Activated CD4-positive, alpha-beta T cell treated with anti-CD3 and anti-CD28 coated beads, Interleukin-2, amount 10 ng/mL, durations not matched to agents 7 days and 5 days (primary cell): ENCODE results near the gene GPR141. TPM values are rescaled to one million over a fixed set of nuclear protein-coding genes. Genes with fewer than 3 reads are reported as not detected.

ENCODE experiments used
- CTCF ChIA-PET: fragments of 350-600 bp; sonication (Branson Sonifier 250); formaldehyde crosslinking; loops from one replicate; lab custom pipeline; 2021; ENCODE audit warnings: antibody characterized with exemption; lab: Charles Lee
- POLR2A ChIA-PET: fragments of 350-600 bp; sonication (Branson Sonifier 250); formaldehyde crosslinking; loops from one replicate; lab custom pipeline; 2021; ENCODE audit warnings: antibody characterized with exemption; lab: Charles Lee
- DNase-seq: peaks from one replicate; pipeline ENCODE4 v3.0.0-alpha.2; 2020
- H3K27ac Mint-ChIP-seq: one replicate; pipeline ENCODE4 v1.8.0; 2021; ENCODE audit warnings: mild to moderate bottlenecking, moderate library complexity, mixed read lengths
- H3K27me3 Mint-ChIP-seq: one replicate; pipeline ENCODE4 v1.8.0; 2021; ENCODE audit warnings: mixed read lengths
- H3K36me3 Mint-ChIP-seq: one replicate; pipeline ENCODE4 v1.8.0; 2021; ENCODE audit warnings: low read depth, mixed read lengths
- H3K4me1 Mint-ChIP-seq: one replicate; pipeline ENCODE4 v1.8.0; 2021; ENCODE audit warnings: mixed read lengths
- H3K4me3 Mint-ChIP-seq: one replicate; pipeline ENCODE4 v1.8.0; 2021; ENCODE audit warnings: mild to moderate bottlenecking, moderate library complexity, mixed read lengths
- H3K9me3 Mint-ChIP-seq: one replicate; pipeline ENCODE4 v1.8.0; 2021; ENCODE audit warnings: mixed read lengths
- total RNA-seq, 2 experiments: library from RNA; stranded (reverse); gene quantifications; one replicate each; pipeline ENCODE4 v1.2.3, GENCODE V29; 2021

Gene GPR141
- total RNA-seq, 2 experiments from 2014 or later: not detected

GRCh38 chr7:37756797-37757551 lies 73.4 kb downstream of the GPR141 start:
- ChIA-PET POLR2A (no interaction called here), CTCF (no interaction called here)
- H3K9me3 Mint-ChIP-seq: peaks cover 2% of the 10 kb centered on the region
- H3K27ac Mint-ChIP-seq: no peak overlapping the region
- peaks cover 2% of the 10 kb centered on the region for H3K4me1 Mint-ChIP-seq
- no peak overlapping the region for H3K4me3 Mint-ChIP-seq
- no peak for DNase-seq
- no peaks in the 10 kb centered on the region for H3K36me3 Mint-ChIP-seq
- H3K27me3 Mint-ChIP-seq: peaks cover 29% of the 10 kb centered on the region

- H3K9me3 Mint-ChIP-seq: peaks cover 2% of the 10 kb centered on the region
- no peaks in the 10 kb centered on the region for H3K36me3 Mint-ChIP-seq
- H3K4me1 Mint-ChIP-seq: peaks cover 2% of the 10 kb centered on the region
- peaks cover 33% of the 10 kb centered on the region for H3K27me3 Mint-ChIP-seq
- no peak for DNase-seq
- no peak overlapping the region for H3K4me3 Mint-ChIP-seq
- H3K27ac Mint-ChIP-seq: no peak overlapping the region
- ChIA-PET POLR2A (no interaction called here), CTCF (no interaction called here)
Observed at GRCh38 chr7:37757563-37757962, 74.0 kb downstream of the GPR141 start.

GRCh38 chr7:37758501-37759045 lies 75.0 kb downstream of the GPR141 start:
- Mint-ChIP-seq H3K27ac (no peak overlapping the region), H3K4me1 (peaks cover 2% of the 10 kb centered on the region), H3K36me3 (no peaks in the 10 kb centered on the region), H3K4me3 (no peak overlapping the region), H3K27me3 (peaks cover 28% of the 10 kb centered on the region), H3K9me3 (peaks cover 2% of the 10 kb centered on the region)
- ChIA-PET POLR2A (interaction anchor here (0.6 kb wide), 1 partner anchor 247 kb away, joined by 3 read pairs; no protein-coding TSS in a partner anchor), CTCF (interaction anchor here (0.6 kb wide), 1 partner anchor 93 kb away, joined by 3 read pairs; no protein-coding TSS in a partner anchor)
- DNase-seq: no peak

- Mint-ChIP-seq H3K36me3 (no peaks in the 10 kb centered on the region), H3K4me1 (peaks cover 2% of the 10 kb centered on the region), H3K4me3 (no peak overlapping the region), H3K9me3 (peaks cover 2% of the 10 kb centered on the region), H3K27ac (no peak overlapping the region), H3K27me3 (peaks cover 26% of the 10 kb centered on the region)
- ChIA-PET POLR2A (no interaction called here), CTCF (no interaction called here)
- DNase-seq: no peak
Observed at GRCh38 chr7:37759526-37759925, 76.0 kb downstream of the GPR141 start.

GRCh38 chr7:37765421-37765829 lies 81.9 kb downstream of the GPR141 start:
- Mint-ChIP-seq H3K4me1 (peaks cover 10% of the 10 kb centered on the region), H3K36me3 (no peaks in the 10 kb centered on the region), H3K4me3 (no peak overlapping the region), H3K27me3 (peaks cover 12% of the 10 kb centered on the region), H3K9me3 (no peaks in the 10 kb centered on the region), H3K27ac (no peak overlapping the region)
- POLR2A ChIA-PET: no interaction called here
- CTCF ChIA-PET: interaction anchor here (0.8 kb wide), 1 partner anchor 31 kb away, joined by 3 read pairs; no protein-coding TSS in a partner anchor
- no peak for DNase-seq

GRCh38 chr7:37765872-37766525 lies 82.4 kb downstream of the GPR141 start:
- Mint-ChIP-seq H3K27me3 (peaks cover 10% of the 10 kb centered on the region), H3K4me1 (peaks cover 10% of the 10 kb centered on the region), H3K36me3 (no peaks in the 10 kb centered on the region), H3K9me3 (no peaks in the 10 kb centered on the region), H3K4me3 (no peak overlapping the region), H3K27ac (no peak overlapping the region)
- ChIA-PET POLR2A (no interaction called here), CTCF (interaction anchor here (0.8 kb wide), 1 partner anchor 31 kb away, joined by 3 read pairs; no protein-coding TSS in a partner anchor)
- no peak for DNase-seq

GRCh38 chr7:37768611-37769010 lies 85.0 kb downstream of the GPR141 start:
- H3K27ac Mint-ChIP-seq: no peak overlapping the region
- POLR2A ChIA-PET: no interaction called here
- no peak overlapping the region for H3K4me3 Mint-ChIP-seq
- no peaks in the 10 kb centered on the region for H3K9me3 Mint-ChIP-seq
- no peak for DNase-seq
- no peaks in the 10 kb centered on the region for H3K36me3 Mint-ChIP-seq
- CTCF ChIA-PET: no interaction called here
- peaks cover 10% of the 10 kb centered on the region for H3K4me1 Mint-ChIP-seq
- H3K27me3 Mint-ChIP-seq: peaks cover 4% of the 10 kb centered on the region

GRCh38 chr7:37769291-37769690 lies 85.7 kb downstream of the GPR141 start:
- no peaks in the 10 kb centered on the region for H3K36me3 Mint-ChIP-seq
- peaks cover 10% of the 10 kb centered on the region for H3K4me1 Mint-ChIP-seq
- H3K27ac Mint-ChIP-seq: no peak overlapping the region
- peaks cover 4% of the 10 kb centered on the region for H3K27me3 Mint-ChIP-seq
- CTCF ChIA-PET: no interaction called here
- no peaks in the 10 kb centered on the region for H3K9me3 Mint-ChIP-seq
- POLR2A ChIA-PET: no interaction called here
- no peak overlapping the region for H3K4me3 Mint-ChIP-seq
- no peak for DNase-seq

- Mint-ChIP-seq H3K27me3 (peaks cover 4% of the 10 kb centered on the region), H3K4me1 (peaks cover 10% of the 10 kb centered on the region), H3K36me3 (no peaks in the 10 kb centered on the region), H3K27ac (no peak overlapping the region), H3K4me3 (no peak overlapping the region), H3K9me3 (no peaks in the 10 kb centered on the region)
- ChIA-PET POLR2A (no interaction called here), CTCF (no interaction called here)
- DNase-seq: no peak
Observed at GRCh38 chr7:37769726-37770125, 86.2 kb downstream of the GPR141 start.

GRCh38 chr7:37770838-37771237 lies 87.3 kb downstream of the GPR141 start:
- CTCF ChIA-PET: no interaction called here
- Mint-ChIP-seq H3K4me1 (peaks cover 5% of the 10 kb centered on the region), H3K27me3 (peaks cover 4% of the 10 kb centered on the region), H3K27ac (no peak overlapping the region), H3K36me3 (no peaks in the 10 kb centered on the region), H3K4me3 (no peak overlapping the region), H3K9me3 (peaks cover 7% of the 10 kb centered on the region)
- no peak for DNase-seq
- POLR2A ChIA-PET: no interaction called here

- no peaks in the 10 kb centered on the region for H3K36me3 Mint-ChIP-seq
- H3K4me1 Mint-ChIP-seq: no peaks in the 10 kb centered on the region
- POLR2A ChIA-PET: no interaction called here
- CTCF ChIA-PET: no interaction called here
- H3K4me3 Mint-ChIP-seq: no peak overlapping the region
- peaks cover 4% of the 10 kb centered on the region for H3K27me3 Mint-ChIP-seq
- H3K27ac Mint-ChIP-seq: no peak overlapping the region
- peaks cover 7% of the 10 kb centered on the region for H3K9me3 Mint-ChIP-seq
- DNase-seq: no peak
Observed at GRCh38 chr7:37771342-37771741, 87.8 kb downstream of the GPR141 start.

- CTCF ChIA-PET: no interaction called here
- Mint-ChIP-seq H3K36me3 (no peaks in the 10 kb centered on the region), H3K27me3 (peaks cover 4% of the 10 kb centered on the region), H3K27ac (no peak overlapping the region), H3K4me1 (no peaks in the 10 kb centered on the region), H3K9me3 (peaks cover 10% of the 10 kb centered on the region), H3K4me3 (no peak overlapping the region)
- POLR2A ChIA-PET: no interaction called here
- no peak for DNase-seq
Observed at GRCh38 chr7:37771801-37772200, 88.2 kb downstream of the GPR141 start.

GRCh38 chr7:37775921-37776320 lies 92.4 kb downstream of the GPR141 start:
- peaks cover 6% of the 10 kb centered on the region for H3K27me3 Mint-ChIP-seq
- CTCF ChIA-PET: no interaction called here
- H3K36me3 Mint-ChIP-seq: no peaks in the 10 kb centered on the region
- peaks cover 16% of the 10 kb centered on the region for H3K9me3 Mint-ChIP-seq
- H3K4me1 Mint-ChIP-seq: no peaks in the 10 kb centered on the region
- no peak overlapping the region for H3K27ac Mint-ChIP-seq
- no peak overlapping the region for H3K4me3 Mint-ChIP-seq
- POLR2A ChIA-PET: no interaction called here
- DNase-seq: no peak
